IgD-negative memory B cell (primary cell): Measurements from ENCODE around the gene WDHD1. TPM values are rescaled to one million over a fixed set of nuclear protein-coding genes. Genes with fewer than 3 reads are reported as not detected.
"Not testable (repeated sequence)": the region's sequence is repeated elsewhere in the genome, so short reads cannot be mapped to it uniquely, and the experiment has no call there.

Experiments
- H3K27ac Mint-ChIP-seq, 3 donors: one replicate each; pipeline ENCODE4 v1.8.0; 2020 to 2022; ENCODE audit warnings: mild to moderate bottlenecking in 3 of 3, mixed read lengths in 3 of 3, moderate library complexity in 1 of 3
- H3K27me3 Mint-ChIP-seq: one replicate; pipeline ENCODE4 v1.8.0; 2021; ENCODE audit warnings: mixed read lengths
- H3K36me3 Mint-ChIP-seq: one replicate; pipeline ENCODE4 v1.8.0; 2020; ENCODE audit warnings: mild to moderate bottlenecking, mixed read lengths
- H3K4me1 Mint-ChIP-seq, 3 donors: one replicate each; pipeline ENCODE4 v1.8.0; 2020 to 2022; ENCODE audit warnings: mixed read lengths in 3 of 3, mild to moderate bottlenecking in 1 of 3
- H3K4me3 Mint-ChIP-seq, 4 donors: one replicate each; pipeline ENCODE4 v1.8.0; 2020 to 2022; ENCODE audit warnings: mild to moderate bottlenecking in 4 of 4, mixed read lengths in 4 of 4, moderate library complexity in 3 of 4
- H3K9me3 Mint-ChIP-seq, 3 donors: one replicate each; pipeline ENCODE4 v1.8.0; 2020 to 2021; ENCODE audit warnings: mixed read lengths in 3 of 3, mild to moderate bottlenecking in 1 of 3
- polyA plus RNA-seq: library from polyadenylated mRNA; unstranded; fragments of 300-500 nt; fragmentation: Illumina TruSeq; gene quantifications from one replicate; pipeline ENCODE4 v1.2.3, GENCODE V29; 2021

The WDHD1 gene
- polyA plus RNA-seq, 1 donor from 2014 or later = 3.9 TPM

DNA sequence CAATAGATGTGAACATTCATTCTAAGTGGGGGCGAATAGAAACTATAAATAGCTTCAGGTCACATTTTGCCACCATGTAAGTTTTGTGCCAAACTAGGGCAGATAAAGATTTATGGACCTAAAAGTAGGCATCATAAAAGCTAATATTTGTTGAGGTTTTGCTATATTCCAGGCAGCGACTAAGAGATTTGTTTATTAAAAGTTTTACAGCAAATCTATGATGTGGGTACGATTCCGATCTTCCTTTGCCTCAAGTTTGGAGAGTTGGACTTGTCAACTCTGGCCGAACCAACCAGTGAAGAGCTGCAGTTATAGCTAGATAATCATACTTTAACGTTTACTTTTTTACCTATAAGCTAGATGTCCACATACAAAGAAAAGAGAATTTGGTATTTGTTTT, 26.1 kb upstream of the WDHD1 start:
- no peaks in the 10 kb centered on the region for H3K9me3 Mint-ChIP-seq

DNA sequence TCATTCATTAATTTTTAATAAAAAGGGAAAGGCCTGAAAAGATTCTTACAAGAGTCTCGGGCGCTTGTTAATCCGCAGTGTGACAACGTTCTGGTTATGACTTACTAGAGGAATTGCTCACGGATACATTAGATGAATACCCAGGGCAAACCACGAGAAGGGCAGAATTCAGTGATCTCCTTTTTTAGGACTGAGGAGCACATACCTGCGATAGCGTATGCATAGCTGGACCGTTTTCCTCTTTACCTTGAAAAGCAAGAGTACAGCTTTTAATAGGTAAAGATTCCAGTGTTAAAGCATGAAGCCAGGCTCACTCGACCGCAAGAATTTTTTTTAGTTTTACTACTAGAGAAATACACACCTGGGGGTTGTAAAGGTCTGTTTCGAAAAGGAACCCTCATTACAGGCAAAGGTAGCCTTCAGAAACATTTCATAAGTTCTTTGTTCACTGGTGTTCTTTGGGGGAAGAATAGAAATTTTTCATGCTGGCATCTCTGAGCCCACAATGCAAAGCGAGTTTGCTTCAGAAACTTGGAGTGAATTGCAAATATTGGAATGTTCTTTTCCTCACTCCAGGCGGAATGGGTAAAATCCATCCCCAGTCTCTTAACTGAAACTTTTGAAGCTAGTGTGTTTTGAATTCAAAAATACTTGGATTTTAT, 25.5 kb upstream of the WDHD1 start:
- peaks cover 19 to 42% (median 28%) of the 10 kb centered on the region in 3 donors for H3K4me1 Mint-ChIP-seq
- peak overlapping the region; percentile 99 to 100 (median 99) for H3K27ac Mint-ChIP-seq
- no peaks in the 10 kb centered on the region for H3K9me3 Mint-ChIP-seq
- no peaks in the 10 kb centered on the region for H3K27me3 Mint-ChIP-seq
- peak overlapping the region; percentile 90 to 99 (median 96) for H3K4me3 Mint-ChIP-seq
- peaks cover 7% of the 10 kb centered on the region for H3K36me3 Mint-ChIP-seq

More for the DNA sequence above, 26.1 kb upstream of the WDHD1 start:
- peaks cover 7% of the 10 kb centered on the region for H3K36me3 Mint-ChIP-seq
- peak overlapping the region; percentile 90 to 99 (median 96) for H3K4me3 Mint-ChIP-seq
- H3K27me3 Mint-ChIP-seq = no peaks in the 10 kb centered on the region
- peak overlapping the region; percentile 99 to 100 (median 99) for H3K27ac Mint-ChIP-seq
- H3K4me1 Mint-ChIP-seq = peaks cover 23 to 43% (median 28%) of the 10 kb centered on the region in 3 donors

DNA sequence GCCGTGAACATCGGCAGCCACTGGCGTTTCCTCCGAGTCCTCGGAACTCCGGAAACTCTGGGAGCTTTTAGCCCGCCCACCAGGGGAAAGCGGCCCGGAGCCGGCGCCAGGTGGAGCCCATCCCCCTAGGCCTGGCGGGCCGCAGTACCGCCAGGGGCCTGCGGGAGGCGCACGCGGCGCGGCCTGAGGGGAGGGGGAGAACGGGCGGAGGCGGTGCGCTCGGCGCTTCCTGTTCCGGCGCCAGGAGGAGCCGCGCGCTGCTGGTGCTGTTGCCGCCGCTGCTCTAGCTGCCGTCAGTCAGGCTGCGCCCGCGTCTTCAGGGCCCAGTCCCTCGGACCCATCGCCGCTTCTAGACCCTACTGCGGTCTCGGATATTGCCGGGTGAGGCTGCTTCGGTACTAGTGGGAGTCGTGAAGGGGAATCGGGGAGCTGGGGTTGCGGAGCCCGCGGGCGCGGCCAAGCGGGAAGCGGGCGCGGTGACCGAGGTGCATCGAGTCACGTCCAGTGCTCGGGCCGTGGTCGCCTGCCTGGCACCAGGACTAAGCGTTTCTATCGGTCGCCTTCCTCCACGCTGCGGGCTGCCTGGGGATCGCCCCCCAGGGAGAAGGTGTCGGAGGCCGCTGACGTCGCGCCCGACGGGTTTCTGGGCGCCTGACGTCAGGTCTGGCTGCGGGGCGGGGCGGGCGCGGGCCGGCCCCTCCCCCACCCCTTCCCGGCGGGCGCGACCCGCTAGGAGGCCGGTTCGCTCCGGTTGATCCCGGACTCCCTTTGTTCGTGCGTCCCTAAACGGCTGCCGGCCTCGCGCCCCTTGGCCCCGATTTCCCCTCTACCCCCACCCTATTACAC, 24.7 kb upstream of the WDHD1 start, which contains the start of gene MAPK1IP1L:
MAPK1IP1L (plus strand) TSS at position 225 of the 846 bp plus-strand sequence. CDS start 10,037 bp downstream, outside the sequence.
- H3K4me1 Mint-ChIP-seq = peaks cover 17 to 39% (median 27%) of the 10 kb centered on the region in 3 donors
- peak within 1 kb of the TSS; percentile 99 to 100 (median 99) for H3K27ac Mint-ChIP-seq
- peaks cover 6% of the 10 kb centered on the region for H3K36me3 Mint-ChIP-seq
- no peaks in the 10 kb centered on the region for H3K9me3 Mint-ChIP-seq
- H3K4me3 Mint-ChIP-seq = peak within 1 kb of the TSS; percentile 90 to 99 (median 96)
- H3K27me3 Mint-ChIP-seq = no peaks in the 10 kb centered on the region

DNA sequence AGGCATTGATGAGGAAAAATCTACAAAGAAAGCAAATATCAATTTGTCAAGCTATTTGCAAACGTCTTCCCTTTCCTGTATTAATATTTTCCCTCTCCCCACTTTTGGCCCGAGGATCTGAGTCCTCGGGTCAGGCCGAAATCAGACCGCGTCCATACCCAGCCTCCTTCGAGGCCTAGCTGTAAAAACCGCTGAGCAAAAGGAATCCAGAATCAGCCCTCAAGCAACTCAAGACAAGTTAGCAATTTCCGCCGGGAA, 24.2 kb upstream of the WDHD1 start:
- H3K27me3 Mint-ChIP-seq = no peaks in the 10 kb centered on the region
- peaks cover 4% of the 10 kb centered on the region for H3K36me3 Mint-ChIP-seq
- peak overlapping the region; percentile 90 to 99 (median 96) for H3K4me3 Mint-ChIP-seq
- peak overlapping the region; percentile 99 to 100 (median 99) for H3K27ac Mint-ChIP-seq
- peaks cover 17 to 38% (median 26%) of the 10 kb centered on the region in 3 donors for H3K4me1 Mint-ChIP-seq
- no peaks in the 10 kb centered on the region for H3K9me3 Mint-ChIP-seq

DNA sequence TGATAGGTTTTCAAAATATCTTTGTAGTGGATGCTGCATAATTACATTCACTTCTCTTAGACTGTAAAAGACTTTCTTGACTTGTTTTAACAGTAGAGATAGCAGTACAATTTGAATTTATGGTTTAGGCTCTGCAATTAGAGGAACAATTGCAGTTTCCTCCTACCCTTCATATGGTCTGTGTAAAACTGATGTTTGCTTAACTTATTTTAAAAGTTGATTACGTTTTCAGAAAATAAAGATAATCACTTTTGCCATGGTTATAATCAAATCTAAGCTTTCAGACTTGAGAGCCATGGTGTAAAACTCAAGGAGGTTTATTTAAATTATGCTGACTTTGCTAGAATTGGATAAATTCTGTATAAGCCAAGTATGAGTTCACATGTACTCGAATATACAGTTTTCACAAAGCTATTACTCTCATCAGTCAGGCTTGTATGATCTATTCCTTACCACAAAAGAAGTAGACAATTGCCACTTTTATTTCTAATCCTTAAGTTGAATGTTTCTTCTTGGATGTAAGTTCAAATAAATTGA, 22.1 kb upstream of the WDHD1 start:
- no peaks in the 10 kb centered on the region for H3K27me3 Mint-ChIP-seq
- no peaks in the 10 kb centered on the region for H3K9me3 Mint-ChIP-seq
- peaks cover 8 to 27% (median 21%) of the 10 kb centered on the region in 3 donors for H3K4me1 Mint-ChIP-seq

DNA sequence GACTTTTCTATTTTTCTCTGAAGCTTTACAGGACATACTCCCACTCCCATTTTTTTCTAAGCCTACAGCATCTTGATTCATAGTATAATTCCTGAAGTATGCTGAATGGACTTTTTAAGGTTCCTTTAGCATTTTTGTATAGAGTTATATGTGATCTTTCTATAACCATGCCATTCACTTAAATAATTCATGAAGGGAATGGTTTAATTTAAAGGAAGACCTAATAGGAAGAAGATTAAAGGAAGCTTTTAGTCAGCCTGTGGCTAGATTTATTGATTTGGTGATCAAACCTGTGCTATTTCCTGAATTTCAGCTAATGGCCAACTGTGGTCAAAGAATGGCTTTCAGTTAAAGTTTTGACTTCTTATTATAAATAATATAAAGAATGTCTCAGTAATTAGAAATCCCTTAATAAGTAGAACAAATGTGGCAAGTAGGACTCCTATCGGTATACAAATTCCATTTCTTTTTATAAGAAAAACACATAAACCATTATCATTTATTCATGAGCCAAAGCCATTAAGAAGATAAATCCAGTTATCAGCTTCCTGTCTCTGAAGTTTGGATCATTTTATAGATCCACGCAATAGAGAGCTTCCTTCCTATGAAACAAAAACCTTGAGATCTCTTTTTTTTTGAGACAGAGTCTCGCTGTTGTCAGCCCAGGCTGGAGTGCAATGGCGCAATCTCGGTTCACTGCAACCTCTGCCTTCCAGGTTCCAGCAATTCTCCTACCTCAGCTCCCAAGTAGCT, 20.6 kb upstream of the WDHD1 start:
- Mint-ChIP-seq H3K36me3 (no peaks in the 10 kb centered on the region), H3K4me1 (peaks cover 2 to 12% (median 9%) of the 10 kb centered on the region in 3 donors), H3K27ac (no peak overlapping the region), H3K27me3 (no peaks in the 10 kb centered on the region), H3K4me3 (peak overlapping the region in 1 of 4 donors; percentile 16), H3K9me3 (no peaks in the 10 kb centered on the region)

More for the DNA sequence above, 22.1 kb upstream of the WDHD1 start:
- Mint-ChIP-seq H3K27ac (peak overlapping the region in 1 of 3 donors; percentile 25), H3K36me3 (no peaks in the 10 kb centered on the region), H3K4me3 (peak overlapping the region in 1 of 4 donors; percentile 43)

GRCh38 chr14:55045087-55045486, 18.2 kb upstream of the WDHD1 start:
- H3K27me3 Mint-ChIP-seq = no peaks in the 10 kb centered on the region
- H3K27ac Mint-ChIP-seq = no peak overlapping the region
- no peaks in the 10 kb centered on the region for H3K36me3 Mint-ChIP-seq
- no peaks in the 10 kb centered on the region for H3K9me3 Mint-ChIP-seq
- H3K4me1 Mint-ChIP-seq = no peaks in the 10 kb centered on the region
- H3K4me3 Mint-ChIP-seq = no peak overlapping the region

DNA sequence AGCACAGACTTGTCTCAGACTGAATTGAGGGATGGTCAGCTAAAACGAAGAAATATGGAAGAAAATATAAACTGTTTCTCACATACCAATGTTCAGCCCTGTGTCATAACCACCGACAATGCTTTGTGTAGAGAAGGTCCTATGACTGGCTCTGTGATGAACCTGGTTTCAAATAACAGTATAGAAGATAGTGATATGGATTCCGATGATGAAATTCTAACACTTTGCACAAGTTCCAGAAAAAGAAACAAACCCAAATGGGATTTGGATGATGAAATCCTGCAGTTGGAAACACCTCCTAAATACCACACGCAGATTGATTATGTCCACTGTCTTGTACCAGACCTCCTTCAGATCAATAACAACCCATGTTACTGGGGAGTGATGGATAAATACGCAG, 16.6 kb upstream of the WDHD1 start:
- no peaks in the 10 kb centered on the region for H3K36me3 Mint-ChIP-seq
- peaks cover 0 to 4% (median 0%) of the 10 kb centered on the region in 3 donors for H3K4me1 Mint-ChIP-seq
- no peaks in the 10 kb centered on the region for H3K9me3 Mint-ChIP-seq
- H3K27me3 Mint-ChIP-seq = no peaks in the 10 kb centered on the region
- H3K27ac Mint-ChIP-seq = no peak overlapping the region
- H3K4me3 Mint-ChIP-seq = no peak overlapping the region

DNA sequence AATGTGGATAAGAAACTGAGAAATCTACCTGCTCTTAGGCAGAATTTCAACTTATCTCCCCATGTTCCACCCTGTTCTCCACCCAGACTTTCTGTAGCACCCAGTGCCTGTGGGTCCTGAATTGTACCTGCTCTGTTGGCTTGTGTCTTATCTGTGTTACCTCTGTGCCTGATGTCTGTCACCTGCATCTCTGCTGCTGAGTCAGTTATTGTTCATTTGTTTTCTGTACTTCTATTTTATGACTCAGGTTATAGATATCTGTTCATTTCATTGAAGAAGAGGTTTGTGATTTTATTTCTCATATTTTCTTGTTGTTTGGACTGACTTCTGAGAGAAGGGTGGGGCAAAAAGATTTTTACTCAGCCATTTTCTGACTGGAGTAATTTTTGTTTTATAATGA, 11.8 kb upstream of the WDHD1 start:
- H3K4me3 Mint-ChIP-seq = no peak overlapping the region
- H3K9me3 Mint-ChIP-seq = no peaks in the 10 kb centered on the region
- H3K36me3 Mint-ChIP-seq = peaks cover 11% of the 10 kb centered on the region
- H3K27me3 Mint-ChIP-seq = no peaks in the 10 kb centered on the region
- peaks cover 0 to 4% (median 0%) of the 10 kb centered on the region in 3 donors for H3K4me1 Mint-ChIP-seq
- no peak overlapping the region for H3K27ac Mint-ChIP-seq

GRCh38 chr14:55037995-55038394, 11.1 kb upstream of the WDHD1 start:
- H3K9me3 Mint-ChIP-seq, H3K27me3 Mint-ChIP-seq, H3K4me1 Mint-ChIP-seq, H3K4me3 Mint-ChIP-seq, H3K27ac Mint-ChIP-seq: not testable (repeated sequence)
- peaks cover 11% of the 10 kb centered on the region for H3K36me3 Mint-ChIP-seq

DNA sequence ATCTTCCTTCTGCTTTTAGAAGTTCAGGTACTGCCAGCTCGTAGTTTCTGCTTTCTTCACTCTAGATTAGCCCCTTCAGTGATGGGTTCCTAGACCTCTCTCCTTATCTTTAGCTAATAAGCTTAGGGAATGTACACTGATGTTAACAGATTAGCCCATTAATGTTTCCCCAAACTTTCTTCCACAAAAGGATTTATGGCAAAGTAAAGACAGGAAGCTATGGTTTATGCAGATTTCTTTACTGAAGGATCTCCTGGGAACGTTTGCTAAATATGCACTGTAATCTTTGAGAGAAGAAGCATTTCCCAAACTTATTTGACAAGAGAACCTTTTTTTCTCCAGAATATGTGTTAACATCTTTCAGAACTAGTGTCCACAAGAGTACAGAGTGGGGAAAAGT, 4.3 kb upstream of the WDHD1 start:
- peaks cover 28 to 48% (median 36%) of the 10 kb centered on the region in 3 donors for H3K4me1 Mint-ChIP-seq
- peak overlapping the region in 1 of 4 donors; percentile 29 for H3K4me3 Mint-ChIP-seq
- H3K27ac Mint-ChIP-seq = peak overlapping the region in 1 of 3 donors; percentile 85
- H3K36me3 Mint-ChIP-seq = peaks cover 6% of the 10 kb centered on the region
- H3K9me3 Mint-ChIP-seq = no peaks in the 10 kb centered on the region
- H3K27me3 Mint-ChIP-seq = no peaks in the 10 kb centered on the region

- peak overlapping the region; percentile 92 to 99 (median 98) for H3K4me3 Mint-ChIP-seq
- peaks cover 2% of the 10 kb centered on the region for H3K36me3 Mint-ChIP-seq
- H3K4me1 Mint-ChIP-seq = peaks cover 34 to 57% (median 45%) of the 10 kb centered on the region in 3 donors
- H3K9me3 Mint-ChIP-seq = no peaks in the 10 kb centered on the region
- H3K27ac Mint-ChIP-seq = peak overlapping the region in 2 of 3 donors; percentile 92 to 98
- no peaks in the 10 kb centered on the region for H3K27me3 Mint-ChIP-seq
Measured at GRCh38 chr14:55028476-55028875, 1.6 kb upstream of the WDHD1 start.

DNA sequence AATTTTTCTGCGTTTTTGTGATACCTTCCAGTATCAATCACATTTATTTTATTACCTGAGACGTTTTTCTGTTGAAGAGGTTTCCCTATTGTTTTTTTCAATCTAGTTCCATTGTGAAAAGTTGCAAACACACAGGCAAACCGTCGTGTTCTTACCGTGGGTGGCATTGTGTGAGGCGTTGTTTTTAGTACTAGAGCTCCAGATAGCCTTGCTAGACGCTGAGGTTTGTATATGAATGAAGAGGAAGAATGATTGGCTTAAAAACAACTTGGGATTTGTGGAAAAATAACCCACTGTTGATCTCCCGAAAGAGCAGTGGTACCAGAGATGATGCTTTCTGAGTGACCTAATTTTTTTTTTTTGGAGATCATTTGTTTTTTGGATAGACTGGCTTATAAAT, 1.2 kb upstream of the WDHD1 start:
- Mint-ChIP-seq H3K4me3 (peak overlapping the region; percentile 92 to 99 (median 98)), H3K27me3 (no peaks in the 10 kb centered on the region), H3K36me3 (peaks cover 2% of the 10 kb centered on the region), H3K4me1 (peaks cover 34 to 57% (median 45%) of the 10 kb centered on the region in 3 donors), H3K27ac (peak overlapping the region; percentile 92 to 98 (median 95)), H3K9me3 (no peaks in the 10 kb centered on the region)

GRCh38 chr14:55026441-55026792, 482 bp downstream of the WDHD1 start:
- Mint-ChIP-seq H3K4me1 (peaks cover 33 to 56% (median 44%) of the 10 kb centered on the region in 3 donors), H3K27ac (peak overlapping the region; percentile 92 to 98 (median 95)), H3K9me3 (no peaks in the 10 kb centered on the region), H3K27me3 (no peaks in the 10 kb centered on the region), H3K4me3 (peak overlapping the region; percentile 92 to 99 (median 98)), H3K36me3 (peaks cover 2% of the 10 kb centered on the region)
